ENCODE measurements around the gene UBE2V1.

The UBE2V1 gene

GRCh38 chr20:50055524-50056083 lies 57.3 kb downstream of the UBE2V1 start:
- TF ChIP-seq CTCF (conservative IDR thresholded peaks at IDR 0.05; ENCODE audit: low read length) (no peak), EZH2phosphoT487 (IDR thresholded peaks at IDR 0.05; ENCODE audit: borderline replicate concordance) (no peak)
- no peak overlapping the region for H3K4me2 ChIP-seq (ENCODE audit: low read depth, low read length, poor library complexity, severe bottlenecking)

GRCh38 chr20:50054626-50055511 lies 58.1 kb downstream of the UBE2V1 start:
- Histone ChIP-seq H3K9ac (ENCODE audit: low read depth, low read length, poor library complexity, severe bottlenecking) (no peak overlapping the region), H3K36me3 (ENCODE audit: insufficient read depth, low read length) (no peaks in the 10 kb centered on the region), H3K4me2 (ENCODE audit: low read depth, low read length, poor library complexity, severe bottlenecking) (no peak overlapping the region), H3K4me1 (ENCODE audit: insufficient read depth, low read length, poor library complexity, severe bottlenecking) (no peaks in the 10 kb centered on the region), H3K9me3 (ENCODE audit: insufficient read depth, low read depth, low read length) (no peaks in the 10 kb centered on the region), H4K20me1 (ENCODE audit: insufficient read depth, low read length, poor library complexity, severe bottlenecking) (no peaks in the 10 kb centered on the region), H2AFZ (ENCODE audit: low read length) (no peak overlapping the region), H3K4me3 (ENCODE audit: low read length, poor library complexity, severe bottlenecking) (no peak overlapping the region), H3K79me2 (ENCODE audit: insufficient read depth, low read length) (no peaks in the 10 kb centered on the region), H3F3A (ENCODE audit: low read depth) (no peaks in the 10 kb centered on the region), H3K27me3 (ENCODE audit: insufficient read depth, low read length, poor library complexity, severe bottlenecking) (no peaks in the 10 kb centered on the region), H3K9me2 (replicated peaks; ENCODE audit: low read depth, low read length) (no peaks in the 10 kb centered on the region)
- TF ChIP-seq CTCF (conservative IDR thresholded peaks at IDR 0.05; ENCODE audit: low read length) (no peak), EZH2phosphoT487 (IDR thresholded peaks at IDR 0.05; ENCODE audit: borderline replicate concordance) (no peak)

More at GRCh38 chr20:50055524-50056083, 57.3 kb downstream of the UBE2V1 start:
- no peaks in the 10 kb centered on the region for H3K36me3 ChIP-seq (ENCODE audit: insufficient read depth, low read length)
- H3K9me3 ChIP-seq (ENCODE audit: insufficient read depth, low read depth, low read length): no peaks in the 10 kb centered on the region
- no peaks in the 10 kb centered on the region for H3K79me2 ChIP-seq (ENCODE audit: insufficient read depth, low read length)
- no peaks in the 10 kb centered on the region for H3K4me1 ChIP-seq (ENCODE audit: insufficient read depth, low read length, poor library complexity, severe bottlenecking)
- H3K27me3 ChIP-seq (ENCODE audit: insufficient read depth, low read length, poor library complexity, severe bottlenecking): no peaks in the 10 kb centered on the region
- no peak overlapping the region for H2AFZ ChIP-seq (ENCODE audit: low read length)
- H3K9ac ChIP-seq (ENCODE audit: low read depth, low read length, poor library complexity, severe bottlenecking): no peak overlapping the region
- H3F3A ChIP-seq (ENCODE audit: low read depth): no peaks in the 10 kb centered on the region
- H3K4me3 ChIP-seq (ENCODE audit: low read length, poor library complexity, severe bottlenecking): no peak overlapping the region
- H4K20me1 ChIP-seq (ENCODE audit: insufficient read depth, low read length, poor library complexity, severe bottlenecking): no peaks in the 10 kb centered on the region
- H3K9me2 ChIP-seq (replicated peaks; ENCODE audit: low read depth, low read length): no peaks in the 10 kb centered on the region

GRCh38 chr20:50054231-50054547 lies 58.8 kb downstream of the UBE2V1 start:
- no peak overlapping the region for H2AFZ ChIP-seq (ENCODE audit: low read length)
- H3F3A ChIP-seq (ENCODE audit: low read depth): no peaks in the 10 kb centered on the region
- no peaks in the 10 kb centered on the region for H3K4me1 ChIP-seq (ENCODE audit: insufficient read depth, low read length, poor library complexity, severe bottlenecking)
- H3K9me2 ChIP-seq (replicated peaks; ENCODE audit: low read depth, low read length): no peaks in the 10 kb centered on the region
- H3K27me3 ChIP-seq (ENCODE audit: insufficient read depth, low read length, poor library complexity, severe bottlenecking): no peaks in the 10 kb centered on the region
- no peaks in the 10 kb centered on the region for H3K9me3 ChIP-seq (ENCODE audit: insufficient read depth, low read depth, low read length)
- no peak overlapping the region for H3K4me3 ChIP-seq (ENCODE audit: low read length, poor library complexity, severe bottlenecking)
- no peaks in the 10 kb centered on the region for H4K20me1 ChIP-seq (ENCODE audit: insufficient read depth, low read length, poor library complexity, severe bottlenecking)
- no peak overlapping the region for H3K4me2 ChIP-seq (ENCODE audit: low read depth, low read length, poor library complexity, severe bottlenecking)
- no peak overlapping the region for H3K9ac ChIP-seq (ENCODE audit: low read depth, low read length, poor library complexity, severe bottlenecking)
- no peak for TF ChIP-seq CTCF (conservative IDR thresholded peaks at IDR 0.05; ENCODE audit: low read length)
- TF ChIP-seq EZH2phosphoT487 (IDR thresholded peaks at IDR 0.05; ENCODE audit: borderline replicate concordance): no peak
- no peaks in the 10 kb centered on the region for H3K36me3 ChIP-seq (ENCODE audit: insufficient read depth, low read length)
- no peaks in the 10 kb centered on the region for H3K79me2 ChIP-seq (ENCODE audit: insufficient read depth, low read length)
